ENCODE results near the gene MOSPD3. TPM values are rescaled to one million over a fixed set of nuclear protein-coding genes. Genes with fewer than 3 reads are reported as not detected.

Gene MOSPD3
- total RNA-seq, 4 donors from 2014 or later: 13.5 to 39.6 (median 18.4) TPM

DNA sequence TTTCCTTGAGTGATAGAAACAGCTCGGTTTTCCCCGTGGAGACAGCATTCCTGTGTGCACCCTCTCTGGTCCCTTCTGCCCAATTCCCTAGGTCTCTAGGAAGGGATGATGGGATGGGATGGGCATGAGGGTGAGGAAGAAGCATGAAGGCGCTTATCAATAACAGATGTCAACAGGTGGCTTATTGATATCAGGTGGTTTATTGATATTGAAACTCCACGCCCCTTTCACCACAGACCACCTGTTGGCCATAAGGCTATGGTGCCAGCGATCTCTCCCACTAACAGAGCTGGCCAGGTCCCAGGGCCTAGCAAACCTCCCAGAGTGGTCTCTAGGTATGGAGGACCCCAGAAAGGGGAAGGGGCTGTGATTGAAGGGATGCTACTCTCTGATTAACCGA, 7.9 kb downstream of the MOSPD3 start:
- Histone ChIP-seq H3K9me3 (no peaks in the 10 kb centered on the region), H3K4me1 (no peaks in the 10 kb centered on the region), H3K4me3 (no peak overlapping the region), H3K36me3 (no peaks in the 10 kb centered on the region), H3K27ac (no peak overlapping the region), H3K27me3 (no peaks in the 10 kb centered on the region)
- in situ Hi-C loops (cut with MboI; ENCODE audit: low pct_ligation_motif_present in 1 of 4, low pct_unique_long_range_greater_than_20kb in 1 of 4, low sequenced_read_pairs in 3 of 4): no loop called here
- TF ChIP-seq EP300 (IDR thresholded peaks at IDR 0.05; ENCODE audit: low read depth) (no peak), POLR2A (IDR thresholded peaks at IDR 0.05) (no peak), POLR2AphosphoS5 (IDR thresholded peaks at IDR 0.05) (no peak), CTCF (IDR thresholded peaks at IDR 0.05) (no peak)
- intact Hi-C loops (cut with DNase I; ENCODE audit: low total_unique reads): no loop called here
- 87 to 90% methylated on average over 4 to 6 of the region's 6 CpGs for WGBS, 2 donors (ENCODE audit: low coverage in 1 of 2)
- no peak for DNase-seq

GRCh38 chr7:100620804-100621203, 8.5 kb downstream of the MOSPD3 start:
- in situ Hi-C loops (cut with MboI; ENCODE audit: low pct_ligation_motif_present in 1 of 4, low pct_unique_long_range_greater_than_20kb in 1 of 4, low sequenced_read_pairs in 3 of 4) (no loop called here), intact Hi-C loops (cut with DNase I; ENCODE audit: low total_unique reads) (no loop called here)
- no peak overlapping the region for H3K27ac ChIP-seq
- WGBS, 2 donors (ENCODE audit: low coverage in 1 of 2): 60 to 92% methylated on average over 1 to 23 of the region's 23 CpGs
- no peaks in the 10 kb centered on the region for H3K4me1 ChIP-seq
- H3K4me3 ChIP-seq: no peak overlapping the region
- no peaks in the 10 kb centered on the region for H3K9me3 ChIP-seq
- H3K27me3 ChIP-seq: no peaks in the 10 kb centered on the region
- TF ChIP-seq POLR2AphosphoS5 (IDR thresholded peaks at IDR 0.05) (no peak), POLR2A (IDR thresholded peaks at IDR 0.05) (no peak), EP300 (IDR thresholded peaks at IDR 0.05; ENCODE audit: low read depth) (no peak), CTCF (IDR thresholded peaks at IDR 0.05) (no peak)
- H3K36me3 ChIP-seq: no peaks in the 10 kb centered on the region
- no peak for DNase-seq

DNA sequence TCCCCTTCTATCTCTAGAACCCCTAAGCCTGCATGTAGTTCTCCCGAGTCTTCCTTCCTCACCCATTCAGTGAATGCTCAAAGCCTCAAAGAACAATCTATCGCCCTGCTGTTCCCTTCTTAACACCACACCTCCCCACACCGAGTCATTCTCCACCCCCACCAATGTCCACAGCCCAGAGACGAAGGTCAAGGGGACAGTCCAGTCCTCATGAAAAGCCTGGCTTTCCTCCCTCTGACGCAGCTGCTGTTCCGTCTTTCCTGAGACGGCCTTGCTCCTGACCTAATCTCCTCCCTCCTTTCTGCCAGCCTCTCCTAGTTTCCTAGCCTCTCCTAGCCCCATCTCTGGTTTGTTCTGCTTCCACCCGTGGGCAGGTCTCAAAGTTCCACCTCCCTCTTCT, 9.2 kb downstream of the MOSPD3 start:
- Histone ChIP-seq H3K4me3 (no peak overlapping the region), H3K4me1 (peaks cover 0 to 5% (median 2%) of the 10 kb centered on the region in 4 donors), H3K27me3 (no peaks in the 10 kb centered on the region), H3K27ac (no peak overlapping the region), H3K36me3 (no peaks in the 10 kb centered on the region), H3K9me3 (no peaks in the 10 kb centered on the region)
- DNase-seq: no peak
- TF ChIP-seq POLR2AphosphoS5 (IDR thresholded peaks at IDR 0.05) (no peak), POLR2A (IDR thresholded peaks at IDR 0.05) (no peak), EP300 (IDR thresholded peaks at IDR 0.05; ENCODE audit: low read depth) (no peak), CTCF (IDR thresholded peaks at IDR 0.05) (no peak)
- intact Hi-C loops (cut with DNase I; ENCODE audit: low total_unique reads): no loop called here
- 76 to 100% methylated on average over 4 to 8 of the region's 8 CpGs for WGBS, 2 donors (ENCODE audit: low coverage in 1 of 2)
- in situ Hi-C loops (cut with MboI; ENCODE audit: low pct_ligation_motif_present in 1 of 4, low pct_unique_long_range_greater_than_20kb in 1 of 4, low sequenced_read_pairs in 3 of 4): no loop called here

- H3K36me3 ChIP-seq: no peaks in the 10 kb centered on the region
- 80 to 86% methylated on average over 12 to 15 of the region's 15 CpGs for WGBS, 2 donors (ENCODE audit: low coverage in 1 of 2)
Observed at GRCh38 chr7:100623951-100624824, 11.8 kb downstream of the MOSPD3 start.

More at GRCh38 chr7:100623951-100624824, 11.8 kb downstream of the MOSPD3 start:
- H3K9me3 ChIP-seq: no peaks in the 10 kb centered on the region
- H3K4me1 ChIP-seq: peaks cover 3 to 12% (median 7%) of the 10 kb centered on the region in 4 donors
- no peaks in the 10 kb centered on the region for H3K27me3 ChIP-seq
- no peak overlapping the region for H3K27ac ChIP-seq
- no peak for DNase-seq
- H3K4me3 ChIP-seq: no peak overlapping the region
- intact Hi-C loops (cut with DNase I; ENCODE audit: low total_unique reads): no loop called here
- in situ Hi-C loops (cut with MboI; ENCODE audit: low pct_ligation_motif_present in 1 of 4, low pct_unique_long_range_greater_than_20kb in 1 of 4, low sequenced_read_pairs in 3 of 4): no loop called here
- no peak for TF ChIP-seq CTCF (IDR thresholded peaks at IDR 0.05)
- no peak for TF ChIP-seq EP300 (IDR thresholded peaks at IDR 0.05; ENCODE audit: low read depth)
- no peak for TF ChIP-seq POLR2AphosphoS5 (IDR thresholded peaks at IDR 0.05)
- no peak for TF ChIP-seq POLR2A (IDR thresholded peaks at IDR 0.05)
